Glutamatergic neuron (in vitro differentiated cells): Measurements from ENCODE around the gene COX7A2. TPM values are rescaled to one million over a fixed set of nuclear protein-coding genes. Genes with fewer than 3 reads are reported as not detected.

Source experiments
- DNase-seq: peaks from one replicate; pipeline ENCODE4 v3.0.0; 2022
- H3K27ac Mint-ChIP-seq: one replicate; pipeline ENCODE4 v1.8.0; 2020; ENCODE audit warnings: mild to moderate bottlenecking, mixed read lengths, inconsistent platforms; ENCODE audit not compliant: unreplicated experiment
- H3K27me3 Mint-ChIP-seq: one replicate; pipeline ENCODE4 v1.8.0; 2020; ENCODE audit warnings: mild to moderate bottlenecking, moderate library complexity, mixed read lengths, inconsistent platforms; ENCODE audit not compliant: unreplicated experiment
- H3K36me3 Mint-ChIP-seq: one replicate; pipeline ENCODE4 v1.8.0; 2020; ENCODE audit warnings: mild to moderate bottlenecking, mixed read lengths, inconsistent platforms; ENCODE audit not compliant: unreplicated experiment
- H3K4me1 Mint-ChIP-seq: one replicate; pipeline ENCODE4 v1.8.0; 2020; ENCODE audit warnings: mild to moderate bottlenecking, low read depth, mixed read lengths, inconsistent platforms; ENCODE audit not compliant: unreplicated experiment
- H3K4me3 Mint-ChIP-seq: one replicate; pipeline ENCODE4 v1.8.0; 2020; ENCODE audit warnings: mild to moderate bottlenecking, mixed read lengths, inconsistent platforms; ENCODE audit not compliant: unreplicated experiment
- H3K9me3 Mint-ChIP-seq: one replicate; pipeline ENCODE4 v1.8.0; 2020; ENCODE audit warnings: mild to moderate bottlenecking, moderate library complexity, mixed read lengths, inconsistent platforms; ENCODE audit not compliant: unreplicated experiment
- CTCF ChIP-seq: fragments of 200-600 bp; sonication (generic); IDR thresholded peaks from one replicate; pipeline ENCODE4 v1.5.0; 2021; ENCODE audit not compliant: partially characterized antibody, unreplicated experiment
- total RNA-seq: library from RNA; stranded (reverse); fragmentation: NEBNext Ultra II Directional; extraction: Animal tissue kit (Norgen Biotek cat#: 25700); gene quantifications from one replicate; pipeline ENCODE4 v1.2.1, GENCODE V29; 2021; ENCODE audit not compliant: unreplicated experiment

The COX7A2 gene
- total RNA-seq, 1 donor from 2014 or later, result 527 TPM

GRCh38 chr6:75224303-75224926, 19.2 kb downstream of the COX7A2 start:
- Mint-ChIP-seq H3K36me3 (no peaks in the 10 kb centered on the region), H3K4me3 (no peak overlapping the region), H3K27ac (no peak overlapping the region), H3K9me3 (peaks cover 2% of the 10 kb centered on the region), H3K27me3 (no peaks in the 10 kb centered on the region), H3K4me1 (peaks cover 19% of the 10 kb centered on the region)
- no peak for TF ChIP-seq CTCF
- DNase-seq, result no peak

- no peaks in the 10 kb centered on the region for H3K36me3 Mint-ChIP-seq
- no peak for DNase-seq
- H3K4me3 Mint-ChIP-seq, result no peak overlapping the region
- peaks cover 2% of the 10 kb centered on the region for H3K9me3 Mint-ChIP-seq
- H3K4me1 Mint-ChIP-seq, result peaks cover 19% of the 10 kb centered on the region
- peak overlapping the region; percentile 75 for H3K27ac Mint-ChIP-seq
- no peak for TF ChIP-seq CTCF
- H3K27me3 Mint-ChIP-seq, result no peaks in the 10 kb centered on the region
Measured at GRCh38 chr6:75223428-75223827, 20.2 kb downstream of the COX7A2 start.

GRCh38 chr6:75222261-75222660, 21.3 kb downstream of the COX7A2 start:
- H3K27ac Mint-ChIP-seq, result no peak overlapping the region
- TF ChIP-seq CTCF, result no peak
- no peaks in the 10 kb centered on the region for H3K36me3 Mint-ChIP-seq
- H3K27me3 Mint-ChIP-seq, result no peaks in the 10 kb centered on the region
- no peaks in the 10 kb centered on the region for H3K9me3 Mint-ChIP-seq
- peaks cover 19% of the 10 kb centered on the region for H3K4me1 Mint-ChIP-seq
- no peak for DNase-seq
- no peak overlapping the region for H3K4me3 Mint-ChIP-seq

GRCh38 chr6:75221116-75221515, 22.5 kb downstream of the COX7A2 start:
- no peak overlapping the region for H3K4me3 Mint-ChIP-seq
- DNase-seq, result no peak
- H3K27ac Mint-ChIP-seq, result no peak overlapping the region
- no peaks in the 10 kb centered on the region for H3K36me3 Mint-ChIP-seq
- TF ChIP-seq CTCF, result no peak
- no peaks in the 10 kb centered on the region for H3K9me3 Mint-ChIP-seq
- H3K27me3 Mint-ChIP-seq, result no peaks in the 10 kb centered on the region
- H3K4me1 Mint-ChIP-seq, result peaks cover 19% of the 10 kb centered on the region

- no peak overlapping the region for H3K4me3 Mint-ChIP-seq
- no peak for TF ChIP-seq CTCF
- H3K27me3 Mint-ChIP-seq, result no peaks in the 10 kb centered on the region
- no peak for DNase-seq
- H3K27ac Mint-ChIP-seq, result no peak overlapping the region
- peaks cover 19% of the 10 kb centered on the region for H3K4me1 Mint-ChIP-seq
- no peaks in the 10 kb centered on the region for H3K36me3 Mint-ChIP-seq
- H3K9me3 Mint-ChIP-seq, result no peaks in the 10 kb centered on the region
Measured at GRCh38 chr6:75220357-75220756, 23.2 kb downstream of the COX7A2 start.
